OCI-LY7 (cell line): ENCODE measurements around the gene AGBL4.

ENCODE experiments used
- CTCF ChIP-seq: fragments of 200-600 bp; sonication (generic); conservative IDR thresholded peaks from 2 replicates; pipeline ENCODE4 v1.5.1; 2014; ENCODE audit warnings: mild to moderate bottlenecking, antibody characterized with exemption, low read length, moderate library complexity, mixed read lengths
- EZH2phosphoT487 ChIP-seq: fragments of 200-600 bp; sonication (generic); IDR thresholded peaks from 2 replicates; pipeline ENCODE4 v1.6.1; 2018; ENCODE audit warnings: low read depth, borderline replicate concordance, mild to moderate bottlenecking, mixed run types, antibody characterized with exemption, low read length, moderate library complexity, mixed read lengths

GRCh38 chr1:49333906-49334305, 689.8 kb downstream of the AGBL4 start:
- TF ChIP-seq CTCF (no peak), EZH2phosphoT487 (no peak)
